ENCODE results near the gene PRCD.

The PRCD gene

GRCh38 chr17:76542566-76542971 is 2.7 kb downstream of the PRCD start:
- no peak for DNase-seq

GRCh38 chr17:76542984-76543383 is 3.1 kb downstream of the PRCD start:
- DNase-seq, result no peak

- DNase-seq, result no peak
Measured at GRCh38 chr17:76543482-76543825, 3.6 kb downstream of the PRCD start.

DNA sequence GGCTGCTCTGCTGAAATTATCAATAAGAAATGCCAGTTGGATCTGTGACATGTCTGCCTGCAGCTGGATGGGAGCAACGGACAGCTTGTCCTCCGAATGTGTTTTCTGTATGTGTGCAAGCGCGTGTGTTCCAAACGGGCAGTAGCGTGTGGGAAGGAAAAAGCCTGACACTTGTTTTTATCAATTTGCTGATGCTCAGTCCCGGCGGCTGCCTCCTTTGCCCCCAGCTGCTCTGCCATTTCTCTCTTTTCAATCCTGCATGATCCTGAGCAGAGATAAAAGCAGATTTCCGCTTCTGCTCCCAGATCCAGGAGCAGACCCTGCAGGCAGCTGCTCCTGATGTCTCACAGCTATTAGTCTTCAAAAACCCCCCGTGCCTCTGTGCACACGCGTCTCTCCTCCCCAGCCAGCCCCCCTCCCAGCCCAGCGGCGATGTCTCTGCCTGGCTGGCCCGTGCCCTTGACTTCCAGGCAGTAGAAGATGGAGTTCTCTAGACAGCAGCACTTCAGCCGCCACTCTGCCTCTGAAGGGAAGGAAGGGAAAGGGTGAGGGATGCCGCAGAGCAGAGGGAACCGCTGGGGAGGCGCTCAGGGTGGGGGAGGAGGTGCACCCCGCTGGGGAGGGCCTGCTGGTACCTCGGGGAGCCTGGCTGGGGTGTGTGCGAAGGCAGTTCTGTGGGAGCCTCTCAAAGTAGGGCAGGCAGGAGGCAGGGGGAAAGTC is 4.1 kb downstream of the PRCD start:
- no peak for DNase-seq

- DNase-seq, result no peak
Measured at GRCh38 chr17:76544546-76545365, 4.9 kb downstream of the PRCD start.

DNA sequence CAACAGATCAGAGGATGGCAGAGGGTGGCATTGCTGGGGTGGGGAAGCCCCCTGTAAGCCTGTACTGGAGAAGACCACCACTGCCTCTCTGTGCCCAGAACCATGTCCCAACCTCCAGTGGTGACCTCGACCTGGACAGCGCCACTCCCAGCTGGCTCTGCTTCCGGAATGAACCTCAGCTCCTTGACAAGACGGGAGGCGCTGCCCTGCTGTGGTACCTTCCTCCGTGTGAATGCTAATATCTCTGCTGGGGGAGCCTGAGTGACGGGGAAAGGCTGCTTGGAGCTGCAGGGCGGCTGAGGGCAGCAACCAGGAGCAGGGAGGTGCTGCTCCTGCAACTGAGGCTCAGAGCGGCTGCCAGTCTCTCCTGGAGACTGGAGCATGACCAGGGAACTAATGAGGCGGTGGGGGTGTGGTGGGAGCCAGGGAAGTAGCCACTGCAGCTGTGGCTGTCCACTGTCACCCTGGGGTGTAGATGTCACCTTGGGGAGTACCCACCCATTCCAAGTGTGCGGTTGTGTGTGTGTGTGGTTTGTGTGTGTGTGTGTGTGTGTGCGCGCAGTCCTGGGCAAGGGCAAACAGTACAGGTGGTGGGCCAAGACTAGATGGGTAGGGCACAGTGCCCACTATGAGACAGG is 6.2 kb downstream of the PRCD start:
- DNase-seq, result no peak

DNA sequence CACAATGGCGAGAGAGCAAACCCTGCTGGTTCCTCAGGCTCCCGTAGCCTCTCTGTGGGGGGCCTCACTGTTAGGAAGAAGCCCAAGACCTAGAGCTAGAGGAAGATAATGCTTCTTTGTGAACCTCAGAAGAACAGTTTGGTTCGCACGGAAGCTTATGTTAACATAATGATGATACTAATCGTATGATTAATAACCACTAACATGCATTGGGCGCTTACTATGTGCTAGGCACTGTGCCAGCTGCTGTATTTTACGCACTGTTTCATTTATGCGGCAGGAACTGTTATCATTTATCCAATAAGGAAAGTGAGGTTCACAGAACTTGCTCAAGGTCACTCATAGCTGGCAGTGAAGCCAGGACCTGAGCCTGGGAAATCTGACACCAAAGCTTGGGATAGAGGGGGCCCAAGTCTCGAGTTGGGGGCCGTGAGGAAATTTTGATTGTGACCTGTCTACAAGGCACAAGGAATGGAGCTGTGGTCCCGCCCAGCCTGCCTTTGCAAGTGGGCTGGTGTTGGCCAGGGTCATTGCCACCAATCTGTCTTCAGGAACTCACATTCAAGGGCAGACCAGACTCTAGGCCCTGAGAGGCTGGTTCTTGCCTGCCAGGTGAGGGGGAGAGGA is 6.8 kb downstream of the PRCD start:
- DNase-seq, result no peak

DNA sequence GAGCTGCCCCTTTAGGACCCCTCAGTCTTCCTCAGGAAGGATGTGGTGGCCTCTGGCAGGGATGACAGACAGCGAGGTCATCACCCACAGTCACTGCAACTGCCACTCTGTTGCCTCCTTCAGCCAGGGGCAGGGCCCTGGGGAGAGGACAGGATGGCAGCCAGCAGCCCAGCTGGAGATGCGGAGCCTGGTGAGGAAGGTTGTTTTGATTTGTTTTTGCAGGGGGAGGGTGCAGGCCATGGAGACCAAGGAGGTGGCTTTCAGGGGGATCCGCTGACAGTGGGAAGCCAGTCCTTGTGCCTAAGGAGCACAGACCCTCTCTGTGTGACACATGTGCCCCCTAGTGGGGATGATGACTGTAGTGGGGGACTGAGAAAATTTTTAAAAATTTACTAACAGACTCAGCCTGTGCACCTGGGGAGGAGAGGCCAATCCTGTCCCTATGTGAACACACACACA is 7.4 kb downstream of the PRCD start:
- DNase-seq, result peak; percentile 73

- no peak for DNase-seq
Measured at GRCh38 chr17:76547642-76548202, 7.9 kb downstream of the PRCD start.

GRCh38 chr17:76548378-76549214 is 8.8 kb downstream of the PRCD start:
- DNase-seq, result no peak

GRCh38 chr17:76549215-76549518 is 9.3 kb downstream of the PRCD start:
- no peak for DNase-seq

GRCh38 chr17:76549539-76549938 is 9.7 kb downstream of the PRCD start:
- DNase-seq, result no peak

DNA sequence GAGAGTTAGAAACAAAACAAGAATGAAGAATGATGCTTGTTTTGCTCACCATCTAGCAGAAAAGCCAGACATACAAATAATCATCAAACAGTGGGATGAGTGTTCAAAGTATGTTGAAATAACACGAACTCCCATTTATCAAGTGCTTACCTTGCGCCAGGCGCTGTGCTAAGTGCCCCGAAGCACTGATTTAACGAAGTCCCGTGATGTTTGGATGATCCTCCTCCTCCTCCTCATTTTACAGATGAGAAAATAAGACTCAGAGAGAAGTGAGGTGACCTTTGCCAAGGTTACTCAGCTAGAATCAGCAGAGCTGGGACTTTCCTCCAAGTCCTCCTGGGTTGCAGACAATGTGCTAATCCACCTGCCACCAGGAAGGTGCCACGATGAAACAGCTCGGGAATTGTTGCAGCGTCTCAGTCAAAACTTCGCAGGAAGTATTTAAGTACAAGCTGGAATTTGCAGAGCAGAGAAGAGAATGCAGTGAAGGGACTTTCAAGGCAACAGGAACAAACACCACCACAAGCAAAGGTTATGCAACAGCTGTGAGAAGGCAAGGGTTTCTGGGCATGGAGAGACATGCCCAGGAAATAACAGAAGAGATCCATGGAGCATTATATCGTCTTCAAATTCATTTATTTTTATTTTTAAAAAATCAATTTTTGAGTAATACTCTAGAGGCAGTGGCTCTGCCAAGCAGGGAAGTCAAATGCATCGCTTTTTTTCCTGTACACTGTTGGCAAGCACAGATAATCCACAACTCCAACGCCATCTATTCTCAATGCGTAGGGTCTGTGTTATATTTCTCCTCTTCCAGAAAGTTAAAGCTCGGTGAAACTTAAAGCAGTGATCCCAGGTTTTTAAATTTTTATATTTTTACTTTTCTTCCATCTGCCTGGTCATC is 11.1 kb downstream of the PRCD start:
- DNase-seq, result no peak

GRCh38 chr17:76551685-76552084 is 11.8 kb downstream of the PRCD start:
- no peak for DNase-seq

GRCh38 chr17:76553178-76553908 is 13.5 kb downstream of the PRCD start:
- DNase-seq, result no peak

DNA sequence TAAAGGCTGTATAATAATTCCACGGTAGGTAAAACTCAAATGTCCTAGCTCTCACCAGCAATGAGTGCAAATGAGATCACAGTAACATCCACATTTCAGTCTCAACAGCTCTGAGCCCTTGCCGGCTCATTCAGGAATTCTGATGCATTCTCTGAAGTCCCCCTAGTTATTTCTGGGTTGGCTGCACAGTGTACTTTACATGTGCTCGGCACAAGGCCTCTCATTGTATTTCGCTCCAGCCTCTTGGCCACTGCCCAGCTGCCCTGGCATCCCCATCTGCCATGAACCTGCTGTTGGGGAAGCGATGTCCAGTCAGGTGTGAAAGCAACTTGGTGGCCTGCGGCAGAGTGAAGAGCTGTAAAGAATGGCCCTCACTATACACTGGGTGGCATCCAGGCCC is 14.3 kb downstream of the PRCD start:
- no peak for DNase-seq

DNA sequence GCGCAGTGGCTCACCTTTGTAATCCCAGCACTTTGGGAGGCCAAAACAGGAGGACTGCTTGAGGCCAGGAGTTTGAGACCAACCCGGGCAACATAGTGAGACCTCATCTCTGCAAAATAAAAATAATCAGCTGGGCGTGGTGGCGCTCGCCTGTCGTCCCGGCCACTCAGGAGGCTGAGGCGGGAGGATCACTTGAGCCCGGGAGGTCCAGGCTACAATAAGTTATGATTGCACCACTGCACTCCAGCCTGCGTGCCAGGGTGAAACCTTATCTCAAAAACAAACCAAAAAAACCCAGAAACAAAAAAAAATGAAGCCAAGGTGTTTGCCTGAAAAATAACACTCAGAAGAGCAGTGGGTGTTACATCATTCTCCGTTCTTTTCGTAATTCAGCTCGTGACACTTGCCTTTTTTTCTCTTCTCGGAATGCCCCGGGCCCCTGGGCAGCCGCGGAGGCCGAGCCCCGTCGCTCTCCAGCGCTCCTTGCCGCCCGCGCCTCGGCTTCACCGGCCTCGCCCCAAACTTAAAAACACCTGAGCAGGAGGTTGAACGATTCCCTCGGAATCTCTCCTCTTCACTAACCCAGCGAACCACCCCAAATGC is 17.0 kb downstream of the PRCD start:
- DNase-seq, result no peak

- peak; percentile 94 for DNase-seq
Measured at GRCh38 chr17:76557368-76558197, 17.7 kb downstream of the PRCD start.
